Common myeloid progenitor, CD34-positive (primary cell): Measurements from ENCODE around the gene USH2A.

Source experiments
- CTCF ChIA-PET: fragments of 350-600 bp; sonication (Branson Sonifier 250); formaldehyde crosslinking; loops from one replicate; lab custom pipeline; 2021; ENCODE audit warnings: antibody characterized with exemption; lab: Charles Lee
- POLR2A ChIA-PET: fragments of 350-600 bp; sonication (Branson Sonifier 250); formaldehyde crosslinking; loops from one replicate; lab custom pipeline; 2021; ENCODE audit warnings: antibody characterized with exemption; lab: Charles Lee
- DNase-seq, 3 donors: peaks; one replicate each; pipeline versions ENCODE4 v3.0.0 to v3.0.0-alpha.2; 2013
- H3K27ac ChIP-seq, 2 experiments: 1 replicate in 1 of 2; 2 replicates in 1 of 2; pipeline ENCODE4 v1.7.0; 2013; ENCODE audit warnings: inconsistent platforms in 2 of 2, low read length in 2 of 2, mild to moderate bottlenecking in 2 of 2, low read depth in 1 of 2, moderate library complexity in 1 of 2; ENCODE audit not compliant: severe bottlenecking in 2 of 2, insufficient read depth in 1 of 2, poor library complexity in 1 of 2
- H3K27me3 ChIP-seq, 5 experiments: replicated peaks in 2 of 5; 1 replicate in 3 of 5; 2 replicates in 2 of 5; pipeline versions ENCODE4 v1.6.1 to v1.7.0; 2013; ENCODE audit warnings: low read length in 4 of 5, mild to moderate bottlenecking in 2 of 5, moderate library complexity in 2 of 5, inconsistent platforms in 1 of 5; ENCODE audit not compliant: insufficient read depth in 5 of 5, control insufficient read depth in 4 of 5
- H3K36me3 ChIP-seq, 4 experiments: 1 replicate in 2 of 4; 2 replicates in 2 of 4; pipeline versions ENCODE4 v1.6.1 to v1.7.0; 2013; ENCODE audit warnings: low read length in 3 of 4, control low read depth in 1 of 4, mild to moderate bottlenecking in 1 of 4; ENCODE audit not compliant: control insufficient read depth in 4 of 4, insufficient read depth in 4 of 4
- H3K4me1 ChIP-seq, 4 experiments: 1 replicate in 3 of 4; 2 replicates in 1 of 4; pipeline versions ENCODE4 v1.6.1 to v1.7.1; 2013; ENCODE audit warnings: low read length in 3 of 4, mild to moderate bottlenecking in 3 of 4, control low read depth in 1 of 4, inconsistent platforms in 1 of 4, moderate library complexity in 1 of 4; ENCODE audit not compliant: control insufficient read depth in 4 of 4, insufficient read depth in 4 of 4; ENCODE audit errors: control extremely low read depth in 1 of 4
- H3K4me3 ChIP-seq, 7 experiments: 1 replicate in 4 of 7; 2 replicates in 3 of 7; pipeline versions ENCODE4 v1.5.1 to v1.7.0; 2013; ENCODE audit warnings: mild to moderate bottlenecking in 7 of 7, low read length in 6 of 7, moderate library complexity in 6 of 7, inconsistent platforms in 2 of 7, low read depth in 2 of 7, control low read depth in 1 of 7; ENCODE audit not compliant: insufficient read depth in 4 of 7, control insufficient read depth in 1 of 7; ENCODE audit errors: extremely low read depth in 1 of 7
- H3K9me3 ChIP-seq, 5 experiments: 1 replicate in 4 of 5; 2 replicates in 1 of 5; pipeline versions ENCODE4 v1.6.1 to v1.7.1; 2013; ENCODE audit warnings: low read length in 4 of 5, mild to moderate bottlenecking in 2 of 5, inconsistent platforms in 1 of 5, low read depth in 1 of 5, moderate library complexity in 1 of 5; ENCODE audit not compliant: control insufficient read depth in 4 of 5, insufficient read depth in 2 of 5; ENCODE audit errors: control extremely low read depth in 1 of 5
- WGBS: methylation state at CpG from one replicate; pipeline ENCODE4 v1.1.5; 2013; ENCODE audit not compliant: insufficient coverage; 5-methylcytosine and 5-hydroxymethylcytosine counted together

The USH2A gene

GRCh38 chr1:215643592-215644321 is 779.5 kb downstream of the USH2A start:
- H3K4me3 ChIP-seq: no peak overlapping the region
- no peaks in the 10 kb centered on the region for H3K4me1 ChIP-seq
- 100% methylated on average over 2 of the region's 4 CpGs for WGBS
- H3K27me3 ChIP-seq: no peaks in the 10 kb centered on the region
- POLR2A ChIA-PET: no interaction called here
- DNase-seq: no peak
- H3K9me3 ChIP-seq: peaks cover 0 to 1% (median 0%) of the 10 kb centered on the region in 5 experiments
- CTCF ChIA-PET: no interaction called here
- no peaks in the 10 kb centered on the region for H3K36me3 ChIP-seq
- H3K27ac ChIP-seq: no peak overlapping the region

GRCh38 chr1:215640429-215641148 is 782.7 kb downstream of the USH2A start:
- WGBS: 100% methylated on average over 3 of the region's 18 CpGs
- no peak for DNase-seq
- H3K4me3 ChIP-seq: no peak overlapping the region
- ChIA-PET CTCF (no interaction called here), POLR2A (no interaction called here)
- no peaks in the 10 kb centered on the region for H3K4me1 ChIP-seq
- no peaks in the 10 kb centered on the region for H3K27me3 ChIP-seq
- no peak overlapping the region for H3K27ac ChIP-seq
- H3K9me3 ChIP-seq: no peaks in the 10 kb centered on the region
- no peaks in the 10 kb centered on the region for H3K36me3 ChIP-seq

DNA sequence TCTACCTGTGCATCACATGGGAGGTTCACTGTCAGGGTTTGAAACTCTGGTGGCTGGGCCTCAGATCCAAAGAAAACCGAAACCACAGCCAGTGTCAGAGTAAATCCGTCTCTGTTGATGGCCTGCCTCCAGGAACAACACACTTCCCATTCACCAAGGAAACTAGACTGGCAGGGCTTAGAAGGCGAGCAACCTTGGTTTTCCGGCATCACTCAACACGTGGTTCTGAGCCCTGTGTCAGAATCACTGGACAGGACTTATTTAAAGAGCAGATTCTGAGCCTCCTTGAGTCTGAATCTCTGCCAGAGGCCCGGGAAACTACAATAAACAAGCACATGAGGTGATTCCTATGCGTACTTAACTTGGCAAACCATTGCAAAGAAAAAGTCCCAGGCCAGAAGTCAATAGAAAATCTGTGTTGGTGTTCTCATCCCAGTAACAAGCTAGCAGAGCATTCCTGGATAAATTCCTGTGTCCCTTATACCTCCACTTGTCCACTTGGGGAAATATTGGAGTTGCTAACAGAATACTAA is 786.1 kb downstream of the USH2A start:
- WGBS: 91% methylated on average over 6 of the region's 7 CpGs
- no peak for DNase-seq
- H3K27ac ChIP-seq: no peak overlapping the region
- POLR2A ChIA-PET: no interaction called here
- H3K36me3 ChIP-seq: no peaks in the 10 kb centered on the region
- no peaks in the 10 kb centered on the region for H3K9me3 ChIP-seq
- H3K4me1 ChIP-seq: no peaks in the 10 kb centered on the region
- CTCF ChIA-PET: interaction anchor here (1.0 kb wide), 1 partner anchor 112 kb away, joined by 4 read pairs; no protein-coding TSS in a partner anchor
- no peak overlapping the region for H3K4me3 ChIP-seq
- H3K27me3 ChIP-seq: peaks cover 0 to 3% (median 0%) of the 10 kb centered on the region in 5 experiments

GRCh38 chr1:215636258-215636965 is 786.8 kb downstream of the USH2A start:
- ChIA-PET CTCF (no interaction called here), POLR2A (no interaction called here)
- H3K27me3 ChIP-seq: peaks cover 0 to 3% (median 0%) of the 10 kb centered on the region in 5 experiments
- WGBS: 85% methylated on average over 9 of the region's 9 CpGs
- no peak for DNase-seq
- no peak overlapping the region for H3K4me3 ChIP-seq
- H3K9me3 ChIP-seq: no peaks in the 10 kb centered on the region
- no peaks in the 10 kb centered on the region for H3K4me1 ChIP-seq
- H3K27ac ChIP-seq: no peak overlapping the region
- no peaks in the 10 kb centered on the region for H3K36me3 ChIP-seq

DNA sequence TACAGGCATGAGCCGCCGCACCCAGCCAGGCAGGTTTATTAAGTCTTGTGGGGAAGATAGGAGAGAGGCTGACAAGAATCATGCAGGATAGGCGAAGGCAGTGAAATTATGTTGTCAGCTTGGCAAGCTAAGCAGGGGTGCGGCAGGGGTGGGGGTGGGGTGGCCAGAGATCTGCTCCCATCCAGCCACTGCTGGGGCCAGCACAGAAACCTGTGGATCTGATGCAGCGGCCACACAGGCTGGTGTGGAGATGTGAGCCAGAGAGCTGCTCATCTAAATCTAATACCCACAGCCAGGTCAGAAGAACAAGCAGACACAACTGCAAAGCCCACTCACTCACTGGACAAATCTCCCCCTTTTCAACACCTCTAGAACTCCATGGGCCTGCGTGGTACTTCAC is 787.4 kb downstream of the USH2A start:
- Histone ChIP-seq H3K4me1 (no peaks in the 10 kb centered on the region), H3K36me3 (no peaks in the 10 kb centered on the region), H3K27ac (no peak overlapping the region), H3K27me3 (peaks cover 0 to 5% (median 0%) of the 10 kb centered on the region in 5 experiments), H3K4me3 (no peak overlapping the region), H3K9me3 (no peaks in the 10 kb centered on the region)
- no peak for DNase-seq
- WGBS: 100% methylated on average over 4 of the region's 6 CpGs
- POLR2A ChIA-PET: no interaction called here
- CTCF ChIA-PET: no interaction called here

- ChIA-PET CTCF (interaction anchor here (1.0 kb wide), 1 partner anchor 11 kb away, joined by 3 read pairs; no protein-coding TSS in a partner anchor), POLR2A (no interaction called here)
- no peaks in the 10 kb centered on the region for H3K9me3 ChIP-seq
- H3K4me1 ChIP-seq: no peaks in the 10 kb centered on the region
- peaks cover 0 to 5% (median 0%) of the 10 kb centered on the region in 5 experiments for H3K27me3 ChIP-seq
- H3K4me3 ChIP-seq: no peak overlapping the region
- H3K27ac ChIP-seq: no peak overlapping the region
- H3K36me3 ChIP-seq: no peaks in the 10 kb centered on the region
- DNase-seq: no peak
- WGBS: 79% methylated on average over 2 of the region's 3 CpGs
These were observed 791.8 kb downstream of the USH2A start for GRCh38 chr1:215631489-215631888.
